OCI-LY1 (cell line): Measurements from ENCODE around the gene SUPT16H.

ENCODE experiments used
- H2AFZ ChIP-seq: fragments of 200-600 bp; sonication (generic), shearing (Covaris generic); 2 replicates; pipeline ENCODE4 v1.6.0; 2014; ENCODE audit warnings: antibody characterized with exemption, mild to moderate bottlenecking, low read length
- H3F3A ChIP-seq: fragments of 200-600 bp; sonication (generic), shearing (Covaris generic); 2 replicates; pipeline ENCODE4 v1.6.0; 2014; ENCODE audit warnings: mild to moderate bottlenecking, antibody characterized with exemption, low read length, moderate library complexity; ENCODE audit not compliant: insufficient read depth
- H3K27ac ChIP-seq: fragments of 200-600 bp; sonication (generic); 2 replicates; pipeline ENCODE4 v1.5.1; 2014; ENCODE audit warnings: low read length, mixed run types, mild to moderate bottlenecking, low read depth; ENCODE audit not compliant: poor library complexity, severe bottlenecking
- H3K27me3 ChIP-seq: fragments of 200-600 bp; sonication (generic); 2 replicates; pipeline ENCODE4 v1.6.0; 2014; ENCODE audit warnings: antibody characterized with exemption, mild to moderate bottlenecking, low read length, moderate library complexity; ENCODE audit not compliant: insufficient read depth
- H3K36me3 ChIP-seq: fragments of 200-600 bp; sonication (generic); 2 replicates; pipeline ENCODE4 v1.6.1; 2014; ENCODE audit warnings: mild to moderate bottlenecking, antibody characterized with exemption, low read length, moderate library complexity, mixed read lengths; ENCODE audit not compliant: insufficient read depth
- H3K4me1 ChIP-seq: fragments of 200-600 bp; sonication (generic); 2 replicates; pipeline ENCODE4 v1.5.1; 2014; ENCODE audit warnings: mild to moderate bottlenecking, low read length, moderate library complexity; ENCODE audit not compliant: insufficient read depth, severe bottlenecking
- H3K4me2 ChIP-seq: fragments of 200-600 bp; sonication (generic), shearing (Covaris generic); 2 replicates; pipeline ENCODE4 v1.6.1; 2014; ENCODE audit warnings: low read length
- H3K4me3 ChIP-seq: fragments of 200-600 bp; sonication (generic); 2 replicates; pipeline ENCODE4 v1.5.1; 2014; ENCODE audit warnings: low read length, low read depth, mild to moderate bottlenecking, mixed read lengths; ENCODE audit not compliant: poor library complexity, severe bottlenecking
- H3K79me2 ChIP-seq: fragments of 200-600 bp; shearing (Covaris generic); 2 replicates; pipeline ENCODE4 v1.6.1; 2016; ENCODE audit warnings: mixed run types, low read length, mixed read lengths; ENCODE audit not compliant: insufficient read depth
- H3K9ac ChIP-seq: fragments of 200-600 bp; sonication (generic), shearing (Covaris generic); 2 replicates; pipeline ENCODE4 v1.6.1; 2014; ENCODE audit warnings: mild to moderate bottlenecking, low read length, mixed read lengths
- H3K9me2 ChIP-seq: fragments of 200-600 bp; sonication (generic), shearing (Covaris generic); 2 replicates; pipeline ENCODE4 v1.6.1; 2014; ENCODE audit warnings: low read depth, mild to moderate bottlenecking, low read length, mixed read lengths
- H3K9me3 ChIP-seq: fragments of 200-600 bp; shearing (Covaris generic); 2 replicates; pipeline ENCODE4 v1.6.1; 2014; ENCODE audit warnings: low read length, mixed read lengths
- H4K20me1 ChIP-seq: fragments of 200-600 bp; sonication (generic), shearing (Covaris generic); 2 replicates; pipeline ENCODE4 v1.6.0; 2016; ENCODE audit warnings: mild to moderate bottlenecking, low read length; ENCODE audit not compliant: insufficient read depth
- EZH2 ChIP-seq: fragments of 200-600 bp; sonication (generic), shearing (Covaris generic); IDR thresholded peaks from 2 replicates; pipeline ENCODE4 v1.8.0; 2017; ENCODE audit warnings: borderline replicate concordance, mixed run types, mild to moderate bottlenecking, antibody characterized with exemption, low read length, moderate library complexity, mixed read lengths
- TF ChIP-seq, protein P1 (sequence below): fragments of 200-600 bp; sonication (generic), shearing (Covaris generic); IDR thresholded peaks from 2 replicates; pipeline ENCODE4 v1.5.1; 2017; ENCODE audit warnings: mild to moderate bottlenecking, antibody characterized with exemption, low read length, moderate library complexity, mixed read lengths

The SUPT16H gene

DNA sequence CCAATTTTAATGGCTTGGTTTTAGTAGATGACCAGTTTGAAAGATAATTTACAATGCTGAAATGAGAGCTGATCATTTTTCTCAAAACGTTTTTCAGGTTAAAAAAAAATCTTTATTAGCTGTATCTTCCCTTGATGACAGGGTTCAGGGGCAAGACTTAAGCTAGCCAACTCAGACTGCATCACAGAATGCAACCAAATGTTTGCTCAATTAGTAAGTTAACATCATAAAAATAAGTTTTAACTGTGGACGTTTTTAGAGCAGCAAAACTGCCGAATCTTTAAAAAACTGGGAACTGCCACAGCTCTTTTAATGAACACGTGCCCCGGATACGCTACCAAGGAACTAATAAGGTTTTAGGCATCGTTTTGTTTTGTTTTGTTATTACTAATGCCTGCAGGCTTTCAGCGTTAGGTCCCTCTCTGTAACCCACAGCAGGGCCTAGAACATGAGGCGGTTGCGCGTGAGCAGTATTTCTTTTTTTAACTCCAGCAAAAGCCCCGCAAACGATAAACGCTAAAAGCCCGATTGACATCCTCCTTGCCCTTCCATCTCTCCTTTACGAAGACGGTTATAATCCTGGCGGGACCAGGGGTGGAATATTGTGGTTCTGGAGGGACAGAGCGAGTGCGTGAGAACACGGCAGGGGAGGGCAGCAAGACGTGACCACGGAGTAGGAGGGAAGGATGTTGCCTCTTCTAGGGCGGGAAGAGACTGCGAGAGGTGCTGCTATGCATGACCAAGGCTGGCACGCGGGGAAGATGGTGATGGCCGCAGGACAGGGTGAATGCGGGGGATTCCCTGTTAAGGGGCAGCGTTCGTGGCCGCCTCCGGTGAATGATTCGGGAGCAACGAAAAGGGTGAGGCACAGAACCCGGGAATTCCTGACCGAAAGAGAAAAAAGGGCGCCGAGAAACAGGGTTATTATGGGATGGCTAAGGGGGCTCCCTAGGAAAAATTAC is 652 bp downstream of the SUPT16H start:
- peak overlapping the region; percentile 73 for H3K4me3 ChIP-seq
- peaks cover 56% of the 10 kb centered on the region for H3K79me2 ChIP-seq
- peak overlapping the region; percentile 78 for H3K9ac ChIP-seq
- no peak for TF ChIP-seq EZH2
- TF ChIP-seq, protein P1, sequence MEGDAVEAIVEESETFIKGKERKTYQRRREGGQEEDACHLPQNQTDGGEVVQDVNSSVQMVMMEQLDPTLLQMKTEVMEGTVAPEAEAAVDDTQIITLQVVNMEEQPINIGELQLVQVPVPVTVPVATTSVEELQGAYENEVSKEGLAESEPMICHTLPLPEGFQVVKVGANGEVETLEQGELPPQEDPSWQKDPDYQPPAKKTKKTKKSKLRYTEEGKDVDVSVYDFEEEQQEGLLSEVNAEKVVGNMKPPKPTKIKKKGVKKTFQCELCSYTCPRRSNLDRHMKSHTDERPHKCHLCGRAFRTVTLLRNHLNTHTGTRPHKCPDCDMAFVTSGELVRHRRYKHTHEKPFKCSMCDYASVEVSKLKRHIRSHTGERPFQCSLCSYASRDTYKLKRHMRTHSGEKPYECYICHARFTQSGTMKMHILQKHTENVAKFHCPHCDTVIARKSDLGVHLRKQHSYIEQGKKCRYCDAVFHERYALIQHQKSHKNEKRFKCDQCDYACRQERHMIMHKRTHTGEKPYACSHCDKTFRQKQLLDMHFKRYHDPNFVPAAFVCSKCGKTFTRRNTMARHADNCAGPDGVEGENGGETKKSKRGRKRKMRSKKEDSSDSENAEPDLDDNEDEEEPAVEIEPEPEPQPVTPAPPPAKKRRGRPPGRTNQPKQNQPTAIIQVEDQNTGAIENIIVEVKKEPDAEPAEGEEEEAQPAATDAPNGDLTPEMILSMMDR: no peak
- no peaks in the 10 kb centered on the region for H3K9me2 ChIP-seq
- H3K4me2 ChIP-seq: peak overlapping the region; percentile 77
- H3K27me3 ChIP-seq: no peaks in the 10 kb centered on the region
- no peaks in the 10 kb centered on the region for H4K20me1 ChIP-seq
- no peak overlapping the region for H2AFZ ChIP-seq
- peaks cover 39% of the 10 kb centered on the region for H3K4me1 ChIP-seq
- peak overlapping the region; percentile 82 for H3K27ac ChIP-seq
- H3K36me3 ChIP-seq: peaks cover 30% of the 10 kb centered on the region; the same call in 1 of the 2 replicates
- H3K9me3 ChIP-seq: no peaks in the 10 kb centered on the region
- H3F3A ChIP-seq: no peaks in the 10 kb centered on the region

DNA sequence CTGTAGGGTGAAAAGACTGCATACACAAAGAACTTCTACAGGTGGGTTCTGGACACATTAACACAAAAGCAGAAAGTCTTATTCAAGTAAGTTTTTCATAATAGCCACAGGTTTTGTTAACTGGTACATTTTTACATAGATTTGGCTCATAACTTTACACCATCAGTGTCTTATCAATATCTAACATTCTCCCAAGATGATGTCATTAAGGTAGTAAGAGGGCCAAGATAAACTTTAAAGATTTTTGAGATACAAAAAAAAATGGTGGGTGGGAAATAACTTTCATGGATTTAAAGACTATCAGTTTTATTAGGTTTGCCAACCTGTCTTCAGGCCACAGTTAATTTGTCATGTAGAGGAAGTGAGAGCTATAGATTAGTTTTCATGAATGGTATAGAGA is 1.7 kb downstream of the SUPT16H start:
- peaks cover 37% of the 10 kb centered on the region; the same call in 1 of the 2 replicates for H3K36me3 ChIP-seq

DNA sequence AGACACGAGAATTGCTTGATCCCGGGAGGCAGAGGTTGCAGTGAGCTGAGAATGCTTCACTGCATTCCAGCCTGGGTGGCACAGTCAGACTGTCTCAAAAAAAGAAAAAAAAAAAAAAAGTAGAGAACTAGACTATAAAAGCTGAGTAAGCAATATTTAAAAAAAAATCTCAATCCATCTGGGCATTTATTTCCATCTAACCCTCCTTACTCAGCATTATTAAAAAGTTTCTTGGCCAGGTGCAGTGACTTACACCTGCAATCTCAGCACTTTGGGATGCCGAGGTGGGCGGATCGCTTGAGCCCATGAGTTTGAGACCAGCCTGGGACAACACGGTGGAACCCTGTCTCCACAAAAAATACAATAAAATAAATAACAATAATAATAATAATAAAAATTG is 4.5 kb downstream of the SUPT16H start:
- no peaks in the 10 kb centered on the region for H3K9me3 ChIP-seq
- H3K4me2 ChIP-seq: no peak overlapping the region
- H3K27ac ChIP-seq: no peak overlapping the region
- H3F3A ChIP-seq: no peaks in the 10 kb centered on the region
- H3K4me1 ChIP-seq: peaks cover 27% of the 10 kb centered on the region
- no peak overlapping the region for H2AFZ ChIP-seq
- H3K79me2 ChIP-seq: peaks cover 92% of the 10 kb centered on the region
- TF ChIP-seq, protein P1: no peak
- no peak for TF ChIP-seq EZH2
- no peak overlapping the region for H3K4me3 ChIP-seq
- no peak overlapping the region for H3K9ac ChIP-seq
- 0 out of 2 replicates have a peak, but pooled peaks cover 2% of the 10 kb centered on the region for H4K20me1 ChIP-seq
- no peaks in the 10 kb centered on the region for H3K27me3 ChIP-seq
- peaks cover 56% of the 10 kb centered on the region; the same call in 1 of the 2 replicates for H3K36me3 ChIP-seq
- no peaks in the 10 kb centered on the region for H3K9me2 ChIP-seq

More for the DNA sequence above, 1.7 kb downstream of the SUPT16H start:
- Histone ChIP-seq H3K4me1 (peaks cover 39% of the 10 kb centered on the region), H2AFZ (no peak overlapping the region), H3K79me2 (peaks cover 67% of the 10 kb centered on the region), H3F3A (no peaks in the 10 kb centered on the region), H3K4me2 (peak overlapping the region; percentile 77), H3K4me3 (peak overlapping the region; percentile 73), H4K20me1 (no peaks in the 10 kb centered on the region), H3K9me2 (no peaks in the 10 kb centered on the region), H3K27ac (no peak overlapping the region), H3K9ac (peak overlapping the region; percentile 78), H3K27me3 (no peaks in the 10 kb centered on the region), H3K9me3 (no peaks in the 10 kb centered on the region)
- TF ChIP-seq, protein P1: no peak
- TF ChIP-seq EZH2: no peak
